GM21390 (cell line): Measurements from ENCODE around the gene C2CD4C.
"Not testable (repeated sequence)": the region's sequence is repeated elsewhere in the genome, so short reads cannot be mapped to it uniquely, and the experiment has no call there.

Experiments used
- ATAC-seq: cut with Tn5 transposase; IDR thresholded peaks from one replicate; pipeline ENCODE4 v1.9.1; 2021; ENCODE audit not compliant: unreplicated experiment

C2CD4C gene

GRCh38 chr19:400976-401865, 7.7 kb downstream of the C2CD4C start:
- ATAC-seq = no peak

DNA sequence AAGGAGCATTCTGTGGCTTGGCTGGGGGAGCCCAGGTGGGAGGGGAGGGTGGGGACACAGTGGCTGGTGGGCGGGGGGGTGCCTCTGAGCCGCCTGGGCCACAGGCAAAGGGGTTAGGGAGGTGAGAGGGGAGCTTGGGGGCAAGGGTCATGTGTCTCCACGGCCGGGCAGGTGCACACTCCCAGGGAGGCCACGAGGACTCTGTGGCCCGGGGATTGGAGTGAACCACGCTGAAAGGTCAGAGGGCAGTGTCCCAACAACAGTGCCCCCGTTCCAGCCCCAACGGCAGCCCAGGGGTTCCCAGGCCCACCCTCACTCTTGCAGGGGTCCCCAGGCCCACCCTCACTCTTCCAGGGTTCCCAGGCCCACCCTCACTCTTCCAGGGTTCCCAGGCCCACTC, 9.6 kb downstream of the C2CD4C start:
- ATAC-seq = no peak

DNA sequence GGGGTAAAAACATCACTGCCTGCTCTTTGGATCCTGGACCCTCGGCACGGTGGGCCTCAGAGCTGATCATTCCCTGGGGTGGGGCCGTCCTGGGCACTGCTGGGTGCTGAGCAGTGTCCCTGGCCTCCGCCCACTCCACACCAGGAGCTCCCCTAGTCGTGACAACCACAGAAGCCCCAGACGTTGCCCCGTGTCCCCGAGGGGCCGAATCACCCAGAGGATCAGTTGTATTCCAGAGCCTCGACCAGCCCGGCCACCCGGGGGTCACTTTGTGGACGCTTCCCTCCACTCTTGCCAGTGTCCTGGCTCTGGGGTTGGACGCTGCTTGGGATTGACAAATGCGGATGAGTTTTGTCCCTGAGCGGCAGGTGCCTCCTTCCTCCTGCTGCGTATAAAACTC, 10.2 kb downstream of the C2CD4C start:
- ATAC-seq = no peak

- no peak for ATAC-seq
Measured at GRCh38 chr19:397941-398706, 10.8 kb downstream of the C2CD4C start.

DNA sequence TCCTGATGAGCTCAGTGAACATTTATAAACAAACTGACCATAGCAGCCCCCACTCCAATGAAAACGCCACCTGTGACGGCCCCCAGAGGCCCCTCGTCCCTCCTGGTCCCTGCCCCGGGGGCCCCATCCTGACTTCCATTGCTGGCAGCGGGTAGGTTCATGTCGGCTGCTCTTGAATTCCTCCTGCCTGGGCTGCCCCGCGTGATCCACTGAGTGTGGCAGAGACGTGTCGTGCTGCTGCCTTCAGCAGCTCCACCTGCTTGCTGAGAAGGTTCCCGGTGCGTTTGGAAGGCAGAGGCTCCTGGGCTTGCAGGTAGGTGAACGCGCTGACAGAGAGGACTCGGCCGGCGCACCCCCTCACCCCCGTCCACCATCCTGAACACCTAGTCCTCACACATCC, 11.6 kb downstream of the C2CD4C start:
- no peak for ATAC-seq

- no peak for ATAC-seq
Measured at GRCh38 chr19:395467-395866, 13.5 kb downstream of the C2CD4C start.

DNA sequence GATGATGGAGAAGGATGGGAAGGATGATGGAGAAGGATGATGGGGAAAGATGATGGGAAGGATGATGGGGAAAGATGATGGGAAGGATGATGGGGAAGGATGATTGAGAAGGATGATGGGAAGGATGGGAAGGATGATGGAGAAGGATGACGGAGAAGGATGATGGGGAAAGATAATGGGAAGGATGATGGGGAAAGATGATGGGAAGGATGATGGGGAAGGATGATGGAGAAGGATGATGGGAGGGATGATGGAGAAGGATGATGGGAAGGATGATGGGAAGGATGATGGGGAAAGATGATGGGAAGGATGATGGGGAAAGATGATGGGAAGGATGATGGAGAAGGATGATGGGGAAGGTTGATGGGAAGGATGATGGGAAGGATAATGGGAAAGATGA, 14.1 kb downstream of the C2CD4C start:
- not testable (repeated sequence) for ATAC-seq

DNA sequence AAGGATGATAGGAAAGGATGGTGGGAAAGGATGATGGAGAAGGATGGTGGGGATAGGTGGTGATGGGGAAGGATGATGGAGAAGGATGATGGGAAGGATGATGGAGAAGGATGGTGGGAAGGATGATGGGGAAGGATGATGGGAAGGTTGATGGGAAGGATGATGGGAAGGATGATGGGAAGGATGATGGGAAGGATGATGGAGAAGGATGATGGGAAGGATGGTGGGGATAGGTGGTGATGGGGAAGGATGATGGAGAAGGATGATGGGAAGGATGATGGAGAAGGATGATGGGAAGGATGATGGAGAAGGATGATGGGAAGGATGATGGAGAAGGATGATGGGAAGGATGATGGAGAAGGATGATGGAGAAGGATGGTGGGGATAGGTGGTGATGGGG, 15.4 kb downstream of the C2CD4C start:
- not testable (repeated sequence) for ATAC-seq

DNA sequence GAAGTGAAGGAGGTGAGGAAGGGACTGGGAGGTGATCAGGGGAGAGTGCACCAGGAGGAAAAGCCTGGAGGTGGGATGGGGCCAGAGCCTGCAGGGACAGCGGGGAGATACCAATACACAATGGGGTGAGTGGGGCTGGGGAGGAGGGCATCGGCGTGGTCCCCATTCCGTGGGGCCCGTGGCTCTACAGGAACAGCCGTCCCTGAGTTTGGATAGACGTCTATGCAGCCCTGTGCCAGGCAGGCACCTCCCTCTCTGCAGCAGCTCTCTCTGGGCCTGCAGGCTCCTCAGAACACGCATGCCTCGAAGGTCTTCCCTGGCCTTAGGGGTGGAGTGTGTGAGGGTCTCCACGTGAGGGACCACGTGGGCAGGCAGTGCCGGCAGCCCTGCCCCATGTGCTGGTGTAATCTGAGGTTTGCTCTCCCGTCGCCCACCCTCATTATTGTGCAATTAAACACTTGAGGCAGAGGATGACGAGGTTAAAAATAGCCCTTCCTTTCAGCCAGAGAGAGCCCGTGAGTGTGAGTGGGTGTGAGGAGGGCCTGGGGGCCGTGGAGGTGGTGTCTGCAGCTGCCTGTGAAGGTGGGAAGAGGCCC, 16.5 kb downstream of the C2CD4C start:
- ATAC-seq = no peak

DNA sequence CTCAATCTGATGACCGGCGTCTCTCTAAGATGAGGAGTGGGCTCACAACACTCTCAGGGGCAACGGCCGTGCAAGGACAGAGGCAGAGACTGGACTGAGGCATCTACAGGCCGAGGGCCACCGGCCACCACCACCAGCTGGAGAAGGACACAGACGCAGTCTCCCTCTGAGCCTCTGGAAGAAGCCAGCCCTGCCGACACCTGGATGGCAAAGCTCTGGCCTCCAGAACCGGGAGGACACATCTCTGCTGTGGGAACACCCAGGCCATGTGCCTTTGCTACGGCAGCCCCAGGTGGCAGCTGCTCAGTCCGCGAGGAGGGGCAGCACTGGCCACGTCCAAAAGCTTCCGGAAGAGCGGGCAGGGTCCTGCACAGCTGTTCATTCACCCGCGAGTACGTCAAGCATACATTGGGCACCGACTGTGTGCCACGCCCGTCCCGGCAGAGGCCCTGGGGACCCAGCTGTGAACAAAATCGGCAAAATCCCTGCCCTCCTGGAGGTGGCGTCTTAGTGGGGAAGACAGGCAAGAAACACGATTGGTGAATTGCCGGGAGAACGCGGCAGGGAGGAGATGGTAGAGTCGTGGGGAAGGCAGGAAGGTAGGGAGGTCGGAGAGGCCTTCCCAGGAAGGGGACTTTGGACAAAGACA, 17.1 kb downstream of the C2CD4C start:
- no peak for ATAC-seq

DNA sequence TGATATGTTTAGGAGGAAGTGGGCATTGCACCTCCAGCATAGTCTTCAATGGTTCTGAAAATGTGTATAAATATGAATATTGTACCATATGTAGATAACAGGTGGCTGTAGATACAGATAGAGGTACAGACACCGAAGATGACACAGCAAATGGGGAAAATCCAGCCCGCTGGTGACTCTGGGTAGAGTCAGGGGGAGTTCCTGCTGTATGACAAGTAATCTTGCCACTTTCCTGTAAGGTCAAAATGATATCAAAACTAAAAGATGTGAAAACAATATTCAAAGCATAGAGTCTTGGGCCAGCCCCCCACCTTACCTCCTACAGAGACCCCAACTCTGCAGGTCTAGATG, 17.8 kb downstream of the C2CD4C start:
- no peak for ATAC-seq

GRCh38 chr19:390386-391206, 18.4 kb downstream of the C2CD4C start:
- no peak for ATAC-seq

DNA sequence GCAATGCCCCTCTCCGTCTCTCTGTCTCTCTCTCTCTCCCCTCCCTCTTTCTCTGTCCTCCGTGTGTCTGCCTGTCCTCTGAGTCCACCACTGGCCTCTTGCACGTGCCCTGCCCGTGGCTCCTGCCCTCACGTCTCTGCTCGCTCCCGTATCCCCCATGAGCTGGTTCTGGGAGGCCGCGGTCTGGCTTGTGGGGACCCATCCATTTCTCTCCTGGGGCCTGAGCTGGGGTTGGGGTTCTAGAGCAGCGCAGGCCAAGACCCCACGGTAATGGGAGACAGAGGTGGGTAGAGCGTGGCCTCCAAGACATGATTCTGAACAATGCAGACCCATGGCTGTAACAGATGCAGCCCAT, 19.0 kb downstream of the C2CD4C start:
- ATAC-seq = no peak

- no peak for ATAC-seq
Measured at GRCh38 chr19:389255-389934, 19.6 kb downstream of the C2CD4C start.

GRCh38 chr19:388691-389090, 20.3 kb downstream of the C2CD4C start:
- no peak for ATAC-seq

DNA sequence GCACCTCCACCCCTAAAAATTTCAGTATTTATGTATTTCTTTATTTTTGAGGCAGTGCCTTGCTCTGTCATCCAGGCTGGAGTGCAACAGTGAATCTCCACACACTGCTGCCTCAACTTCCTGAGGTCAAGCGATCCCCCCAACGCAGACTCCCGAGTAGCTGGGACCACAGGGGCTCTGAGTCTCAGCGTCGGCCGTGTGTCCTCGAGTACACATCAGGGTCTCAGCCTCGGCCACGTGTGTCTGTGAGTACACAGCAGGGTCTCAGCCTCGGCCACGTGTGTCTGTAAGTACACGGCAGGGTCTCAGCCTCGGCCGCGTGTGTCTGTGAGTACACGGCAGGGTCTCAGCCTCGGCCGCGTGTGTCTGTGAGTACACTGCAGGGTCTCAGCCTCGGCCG, 21.2 kb downstream of the C2CD4C start:
- no peak for ATAC-seq

DNA sequence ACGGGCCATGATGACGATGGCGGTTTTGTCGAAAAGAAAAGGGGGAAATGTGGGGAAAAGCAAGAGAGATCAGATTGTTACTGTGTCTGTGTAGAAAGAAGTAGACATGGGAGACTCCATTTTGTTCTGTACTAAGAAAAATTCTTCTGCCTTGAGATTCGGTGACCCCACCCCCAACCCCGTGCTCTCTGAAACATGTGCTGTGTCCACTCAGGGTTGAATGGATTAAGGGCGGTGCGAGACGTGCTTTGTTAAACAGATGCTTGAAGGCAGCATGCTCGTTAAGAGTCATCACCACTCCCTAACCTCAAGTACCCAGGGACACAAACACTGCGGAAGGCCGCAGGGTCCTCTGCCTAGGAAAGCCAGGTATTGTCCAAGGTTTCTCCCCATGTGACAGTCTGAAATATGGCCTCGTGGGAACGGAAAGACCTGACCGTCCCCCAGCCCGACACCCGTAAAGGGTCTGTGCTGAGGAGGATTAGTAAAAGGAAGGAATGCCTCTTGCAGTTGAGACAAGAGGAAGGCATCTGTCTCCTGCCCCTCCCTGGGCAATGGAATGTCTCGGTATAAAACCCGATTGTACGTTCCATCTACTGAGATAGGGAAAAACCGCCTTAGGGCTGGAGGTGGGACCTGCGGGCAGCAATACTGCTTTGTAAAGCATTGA, 22.2 kb downstream of the C2CD4C start:
- not testable (repeated sequence) for ATAC-seq

GRCh38 chr19:386189-386588, 22.8 kb downstream of the C2CD4C start:
- not testable (repeated sequence) for ATAC-seq

GRCh38 chr19:384799-385169, 24.2 kb downstream of the C2CD4C start:
- ATAC-seq = no peak
